ENCODE results near the gene POMGNT2.

DNA sequence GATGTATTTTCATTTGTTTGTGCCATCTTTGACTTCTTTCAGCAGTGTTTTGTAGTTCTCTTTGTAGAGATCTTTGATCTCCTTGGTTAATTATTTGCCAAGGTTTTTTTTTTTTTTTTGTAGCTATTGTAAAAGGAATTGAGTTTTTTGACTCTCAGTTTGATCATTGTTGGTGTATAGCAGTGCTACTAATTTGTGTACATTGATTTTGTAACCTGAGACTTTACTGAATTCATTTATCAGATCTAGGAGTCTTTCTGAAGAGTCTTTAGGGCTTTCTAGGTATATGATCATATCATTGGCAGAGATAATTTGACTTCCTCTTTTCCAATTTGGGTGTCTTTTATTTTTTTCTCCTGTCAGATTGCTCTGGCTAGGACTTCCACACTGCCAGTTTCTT is 42.2 kb upstream of the POMGNT2 start:
- TF ChIP-seq POLR2A (IDR thresholded peaks at IDR 0.05) = no peak
- TF ChIP-seq, protein P1, sequence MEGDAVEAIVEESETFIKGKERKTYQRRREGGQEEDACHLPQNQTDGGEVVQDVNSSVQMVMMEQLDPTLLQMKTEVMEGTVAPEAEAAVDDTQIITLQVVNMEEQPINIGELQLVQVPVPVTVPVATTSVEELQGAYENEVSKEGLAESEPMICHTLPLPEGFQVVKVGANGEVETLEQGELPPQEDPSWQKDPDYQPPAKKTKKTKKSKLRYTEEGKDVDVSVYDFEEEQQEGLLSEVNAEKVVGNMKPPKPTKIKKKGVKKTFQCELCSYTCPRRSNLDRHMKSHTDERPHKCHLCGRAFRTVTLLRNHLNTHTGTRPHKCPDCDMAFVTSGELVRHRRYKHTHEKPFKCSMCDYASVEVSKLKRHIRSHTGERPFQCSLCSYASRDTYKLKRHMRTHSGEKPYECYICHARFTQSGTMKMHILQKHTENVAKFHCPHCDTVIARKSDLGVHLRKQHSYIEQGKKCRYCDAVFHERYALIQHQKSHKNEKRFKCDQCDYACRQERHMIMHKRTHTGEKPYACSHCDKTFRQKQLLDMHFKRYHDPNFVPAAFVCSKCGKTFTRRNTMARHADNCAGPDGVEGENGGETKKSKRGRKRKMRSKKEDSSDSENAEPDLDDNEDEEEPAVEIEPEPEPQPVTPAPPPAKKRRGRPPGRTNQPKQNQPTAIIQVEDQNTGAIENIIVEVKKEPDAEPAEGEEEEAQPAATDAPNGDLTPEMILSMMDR (IDR thresholded peaks at IDR 0.05) = no peak

Data from testis (tissue), 2 donors.